ENCODE measurements around the gene SCMH1.

GRCh38 chr1:41230656-41231055 is 11.4 kb downstream of the SCMH1 start:
- no peak for TF ChIP-seq EP300 (IDR thresholded peaks at IDR 0.05; ENCODE audit: borderline replicate concordance)
- TF ChIP-seq, protein P1, sequence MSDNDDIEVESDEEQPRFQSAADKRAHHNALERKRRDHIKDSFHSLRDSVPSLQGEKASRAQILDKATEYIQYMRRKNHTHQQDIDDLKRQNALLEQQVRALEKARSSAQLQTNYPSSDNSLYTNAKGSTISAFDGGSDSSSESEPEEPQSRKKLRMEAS (IDR thresholded peaks at IDR 0.05): no peak
- TF ChIP-seq, protein P2, sequence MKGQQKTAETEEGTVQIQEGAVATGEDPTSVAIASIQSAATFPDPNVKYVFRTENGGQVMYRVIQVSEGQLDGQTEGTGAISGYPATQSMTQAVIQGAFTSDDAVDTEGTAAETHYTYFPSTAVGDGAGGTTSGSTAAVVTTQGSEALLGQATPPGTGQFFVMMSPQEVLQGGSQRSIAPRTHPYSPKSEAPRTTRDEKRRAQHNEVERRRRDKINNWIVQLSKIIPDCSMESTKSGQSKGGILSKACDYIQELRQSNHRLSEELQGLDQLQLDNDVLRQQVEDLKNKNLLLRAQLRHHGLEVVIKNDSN (IDR thresholded peaks at IDR 0.05): no peak
- TF ChIP-seq FOXM1 (IDR thresholded peaks at IDR 0.05; ENCODE audit: borderline replicate concordance, low read depth): no peak
- no peak for TF ChIP-seq NFIC (IDR thresholded peaks at IDR 0.05)
- TF ChIP-seq CEBPB (IDR thresholded peaks at IDR 0.05): no peak
- TF ChIP-seq RAD21 (IDR thresholded peaks at IDR 0.05; ENCODE audit: low read depth): no peak
